IMR-90 (cell line): ENCODE measurements around the gene ACSF2. TPM values are rescaled to one million over a fixed set of nuclear protein-coding genes. Genes with fewer than 3 reads are reported as not detected.

ENCODE experiments used
- polyA plus RNA-seq, 3 experiments: library from polyadenylated mRNA; depleted of rRNA; stranded (reverse); fragments of >200 nt; gene quantifications; 2 replicates each; pipeline ENCODE4 v1.2.3, GENCODE V29; 2012; ENCODE audit warnings: low replicate concordance in 1 of 3
- total RNA-seq: library from RNA; depleted of rRNA; stranded (reverse); fragments of >200 nt; gene quantifications from 2 replicates; pipeline ENCODE4 v1.2.3, GENCODE V29; 2012
- TF ChIP-seq, protein P1 (sequence below): fragments of 150-350 bp; IDR thresholded peaks from 2 replicates; pipeline ENCODE4 v1.6.1; 2016; ENCODE audit warnings: low read depth, mild to moderate bottlenecking, low read length, moderate library complexity, borderline replicate concordance

The ACSF2 gene
- total and polyA plus RNA-seq, 2 of the 4 experiments (the other 2 are of a cell fraction) = 18.5 to 27.2 TPM

DNA sequence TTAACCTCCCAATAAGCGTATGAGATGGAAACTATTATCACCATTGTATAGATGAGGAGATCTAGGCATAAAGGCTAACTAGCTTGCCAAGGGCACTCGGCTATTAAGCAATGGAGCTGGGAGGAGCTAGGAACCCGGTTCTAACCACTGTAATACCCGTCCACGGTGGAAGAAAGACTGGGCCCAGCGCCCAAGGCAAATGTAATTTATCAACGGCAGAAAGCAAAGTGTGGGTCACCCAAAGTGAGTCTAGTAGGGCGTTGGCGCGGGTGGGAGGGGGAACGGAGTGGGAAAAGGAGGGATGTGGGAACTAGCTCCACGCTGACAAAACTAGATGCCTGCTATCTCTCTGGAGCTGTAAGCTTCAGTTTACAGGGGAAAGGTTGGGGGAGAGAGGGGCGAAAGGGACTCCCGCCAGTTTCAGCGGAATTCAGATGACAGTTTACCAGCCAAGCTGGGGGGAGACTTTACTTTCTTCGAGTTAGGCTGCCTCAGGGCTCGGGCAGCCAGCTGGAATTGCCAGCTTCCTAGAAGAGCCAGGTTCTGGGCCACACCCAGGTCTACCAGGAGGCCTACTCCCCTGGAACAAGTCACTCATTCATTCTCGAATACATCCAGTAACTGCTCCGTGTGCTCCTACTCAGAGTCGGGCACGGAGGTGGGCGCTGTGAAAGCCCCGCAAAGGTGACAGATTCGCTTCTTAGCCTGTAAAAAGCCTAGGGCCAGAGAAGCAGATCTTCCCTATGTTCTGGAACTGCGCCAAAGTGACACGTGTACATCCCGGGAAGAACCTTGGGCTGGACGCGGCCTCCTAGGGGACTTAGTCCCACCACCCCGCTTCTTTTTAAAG is 29.5 kb upstream of the ACSF2 start (continued):
- TF ChIP-seq, protein P1, sequence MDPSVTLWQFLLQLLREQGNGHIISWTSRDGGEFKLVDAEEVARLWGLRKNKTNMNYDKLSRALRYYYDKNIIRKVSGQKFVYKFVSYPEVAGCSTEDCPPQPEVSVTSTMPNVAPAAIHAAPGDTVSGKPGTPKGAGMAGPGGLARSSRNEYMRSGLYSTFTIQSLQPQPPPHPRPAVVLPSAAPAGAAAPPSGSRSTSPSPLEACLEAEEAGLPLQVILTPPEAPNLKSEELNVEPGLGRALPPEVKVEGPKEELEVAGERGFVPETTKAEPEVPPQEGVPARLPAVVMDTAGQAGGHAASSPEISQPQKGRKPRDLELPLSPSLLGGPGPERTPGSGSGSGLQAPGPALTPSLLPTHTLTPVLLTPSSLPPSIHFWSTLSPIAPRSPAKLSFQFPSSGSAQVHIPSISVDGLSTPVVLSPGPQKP = no peak
